Myocyte (in vitro differentiated cells): ENCODE measurements around the gene SLC39A2. TPM values are rescaled to one million over a fixed set of nuclear protein-coding genes. Genes with fewer than 3 reads are reported as not detected.

ENCODE experiments used
- DNase-seq: peaks from one replicate; pipeline ENCODE4 v3.0.0-alpha.2; 2012; ENCODE audit warnings: low read depth
- microRNA-seq: library from miRNA; unstranded; fragments of <30 nt; microRNA quantifications from one replicate; pipeline ENCODE4, GENCODE V29; 2016
- total RNA-seq: library from RNA; depleted of rRNA; stranded (reverse); fragments of >200 nt; gene quantifications from 2 replicates; pipeline ENCODE4 v1.2.3, GENCODE V29; 2014

The SLC39A2 gene
- total RNA-seq, 1 donor from 2014 or later: not detected

DNA sequence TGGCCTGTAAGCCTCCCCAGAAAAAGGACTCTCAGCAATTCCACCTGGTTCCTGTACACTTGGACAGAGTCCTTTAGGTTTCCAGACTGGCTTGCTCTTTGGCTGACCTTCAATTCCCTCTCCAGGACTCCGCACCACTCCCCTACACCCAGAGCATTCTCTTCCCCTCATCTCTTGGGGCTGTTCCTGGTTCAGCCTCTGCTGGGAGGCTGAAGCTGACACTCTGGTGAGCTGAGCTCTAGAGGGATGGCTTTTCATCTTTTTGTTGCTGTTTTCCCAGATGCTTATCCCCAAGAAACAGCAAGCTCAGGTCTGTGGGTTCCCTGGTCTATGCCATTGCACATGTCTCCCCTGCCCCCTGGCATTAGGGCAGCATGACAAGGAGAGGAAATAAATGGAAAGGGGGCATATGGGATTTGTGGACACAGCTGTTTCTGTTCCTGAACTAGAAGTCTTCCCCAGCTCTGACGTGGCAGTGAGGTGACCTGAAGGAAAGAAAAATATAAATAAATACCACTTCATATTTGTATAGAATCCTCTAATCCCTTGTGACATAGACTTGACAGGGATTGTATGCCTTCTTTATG, 44.4 kb downstream of the SLC39A2 start:
- DNase-seq: no peak

DNA sequence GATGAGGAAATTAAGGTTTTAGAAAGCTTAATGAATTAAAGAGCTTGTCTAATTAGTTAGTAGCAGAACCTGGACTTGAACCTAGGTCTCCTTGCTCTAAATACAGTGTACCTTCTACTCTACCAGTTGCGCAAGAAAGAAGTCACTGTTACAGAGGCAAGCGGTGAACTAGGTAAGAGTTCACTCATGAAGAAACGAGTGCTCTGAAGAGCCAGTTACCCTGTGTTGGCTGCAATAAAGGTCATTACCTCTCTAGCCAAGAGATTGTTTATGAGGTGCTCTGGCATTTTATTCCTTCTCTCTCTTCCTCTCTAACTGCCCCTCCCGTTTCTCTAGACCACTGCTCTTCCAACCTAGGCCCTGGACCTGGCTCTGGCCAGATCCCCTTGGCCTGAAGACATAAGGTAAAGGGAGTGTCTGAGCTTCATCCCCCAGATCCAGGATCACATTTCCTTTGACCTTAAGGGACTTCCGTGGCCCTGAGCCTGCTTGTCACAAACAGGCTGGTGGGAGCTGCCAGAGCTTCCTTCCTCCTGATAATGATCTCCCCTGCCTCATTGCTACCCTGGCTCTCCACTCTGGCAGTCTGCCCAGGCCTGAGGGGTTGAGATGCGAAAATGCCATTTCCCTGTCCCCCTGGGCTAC, 45.0 kb downstream of the SLC39A2 start:
- DNase-seq: no peak

DNA sequence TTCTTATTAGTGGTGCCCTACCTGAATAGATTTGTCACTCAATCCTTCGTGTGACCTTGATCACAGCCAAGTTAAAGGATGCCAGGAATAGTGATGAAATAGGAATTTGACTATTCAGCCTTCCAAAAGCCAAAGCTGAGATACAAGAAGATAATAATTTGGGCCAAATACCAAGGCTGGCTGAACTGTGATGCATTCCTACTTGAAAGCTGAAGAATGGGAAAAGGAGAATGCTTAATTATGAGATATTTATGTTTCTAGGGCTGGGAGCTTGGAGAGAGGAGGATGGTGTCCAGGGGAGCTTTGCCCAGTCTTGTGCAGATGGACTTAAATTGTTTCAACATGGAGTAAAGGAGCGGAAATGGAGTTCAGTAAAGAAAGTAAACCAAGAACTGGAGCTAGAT, 48.3 kb downstream of the SLC39A2 start:
- DNase-seq: no peak

DNA sequence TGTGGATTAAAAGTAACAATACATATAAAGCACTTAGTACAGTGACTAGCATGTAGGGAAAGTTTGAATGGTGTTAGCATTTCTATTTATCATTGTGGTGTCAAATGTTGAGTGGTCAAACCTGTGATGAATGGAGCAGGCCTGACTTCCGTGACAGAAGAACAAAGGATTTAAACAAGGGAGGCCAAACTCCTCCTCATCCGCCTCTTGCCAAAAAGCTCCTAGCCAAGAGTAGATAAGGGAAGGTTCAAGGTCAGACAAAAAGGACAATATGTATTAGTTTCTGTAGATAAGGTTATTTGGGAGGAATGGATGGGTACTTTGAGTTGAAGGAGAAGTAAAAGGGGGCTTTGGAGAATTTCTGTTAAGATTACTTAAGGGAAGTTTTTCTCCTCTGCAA, 49.5 kb downstream of the SLC39A2 start:
- no peak for DNase-seq

DNA sequence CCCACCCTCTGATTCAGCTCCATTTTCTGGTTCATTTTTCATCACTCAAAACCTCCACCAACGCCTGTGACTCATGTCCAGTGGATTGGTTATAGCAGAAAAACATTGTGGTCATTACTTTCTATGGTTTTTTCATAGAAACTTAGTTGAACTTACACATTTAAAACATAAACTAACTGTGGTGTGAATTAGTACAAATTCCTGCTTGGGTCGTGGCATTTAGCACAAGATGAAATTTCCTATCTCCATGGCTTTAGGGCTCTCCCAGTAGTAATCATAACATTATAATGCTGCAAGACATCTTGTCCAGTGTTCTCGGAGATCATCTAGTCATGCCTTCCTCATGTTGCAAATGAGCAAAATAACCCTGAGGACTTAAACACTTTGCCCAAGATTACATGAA, 50.2 kb downstream of the SLC39A2 start:
- no peak for DNase-seq

DNA sequence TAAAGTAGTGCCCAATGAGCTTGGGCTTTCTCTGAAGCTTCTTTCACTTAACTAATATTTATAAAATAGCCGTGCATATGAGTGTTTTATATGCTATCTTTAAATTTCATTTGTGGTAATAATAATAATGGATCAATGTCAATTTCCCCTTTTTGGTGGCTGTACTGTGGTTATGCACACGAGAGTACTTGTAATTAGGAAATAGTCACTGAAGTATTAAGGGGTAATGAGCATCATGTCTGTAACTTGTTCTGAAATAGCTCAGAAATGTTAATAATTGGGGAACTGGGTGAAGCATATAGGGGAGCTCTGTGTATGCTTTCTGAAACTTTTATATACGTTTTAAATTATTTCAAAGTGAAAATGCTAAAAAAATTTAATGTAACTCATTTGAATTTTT, 51.5 kb downstream of the SLC39A2 start:
- no peak for DNase-seq

Small RNA genes lying within 50 kb of the gene (microRNA-seq; reads per million reads assigned to microRNA genes)
- not detected for gene MIR6717

Other genes starting within 250 kb of the SLC39A2 start
- not detected in 2 replicates for gene EDDM3B, start 230.9 kb upstream of the SLC39A2 start, total RNA-seq
- not detected in 2 replicates for gene RNASE6, start 218.0 kb upstream of the SLC39A2 start, total RNA-seq
- not detected in 2 replicates for gene RNASE1, start 196.4 kb upstream of the SLC39A2 start, total RNA-seq
- not detected in 2 replicates for gene RNASE3, start 107.9 kb upstream of the SLC39A2 start, total RNA-seq
- gene RNASE2, start 43.8 kb upstream of the SLC39A2 start, total RNA-seq: not detected in 2 replicates
- gene METTL17, start 9.3 kb upstream of the SLC39A2 start, total RNA-seq: 66.9 and 71.5 TPM in 2 replicates
- 45.4 and 61.1 TPM in 2 replicates for gene NDRG2, start 25.8 kb downstream of the SLC39A2 start, total RNA-seq
- not detected in 2 replicates for gene TPPP2, start 30.9 kb downstream of the SLC39A2 start, total RNA-seq
- not detected in 2 replicates for gene RNASE13, start 35.5 kb downstream of the SLC39A2 start, total RNA-seq
- gene RNASE7, start 43.1 kb downstream of the SLC39A2 start, total RNA-seq: 0.16 TPM in 1 of 2 replicates, not detected in the other
- not detected in 2 replicates for gene RNASE8, start 58.5 kb downstream of the SLC39A2 start, total RNA-seq
- gene ARHGEF40, start 71.0 kb downstream of the SLC39A2 start, total RNA-seq: 45.2 and 67.3 TPM in 2 replicates
- 33.2 and 49.8 TPM in 2 replicates for gene ZNF219, start 99.4 kb downstream of the SLC39A2 start, total RNA-seq
- 0.83 and 1.6 TPM in 2 replicates for gene TMEM253, start 101.8 kb downstream of the SLC39A2 start, total RNA-seq
- not detected in 2 replicates for gene OR5AU1, start 156.8 kb downstream of the SLC39A2 start, total RNA-seq